Hindlimb muscle (tissue), 1 donor: ENCODE data around the gene PPP1R2. TPM values are rescaled to one million over a fixed set of nuclear protein-coding genes. Genes with fewer than 3 reads are reported as not detected.

Source experiments
- DNase-seq: peaks from one replicate; pipeline ENCODE4 v3.0.0-alpha.2; 2013
- polyA plus RNA-seq: library from polyadenylated mRNA; unstranded; fragments of 120-200 nt; gene quantifications from one replicate; pipeline ENCODE4 v1.2.1, GENCODE V29; 2013; ENCODE audit not compliant: insufficient read length

Gene PPP1R2
- polyA plus RNA-seq, 1 donor: 35.8 TPM

GRCh38 chr3:195565716-195566115 lies 22.6 kb upstream of the PPP1R2 start:
- no peak for DNase-seq

- DNase-seq: no peak
Observed at GRCh38 chr3:195563317-195563716, 20.2 kb upstream of the PPP1R2 start.

- no peak for DNase-seq
Observed at GRCh38 chr3:195559723-195560409, 16.7 kb upstream of the PPP1R2 start.

- no peak for DNase-seq
Observed at GRCh38 chr3:195558602-195559001, 15.5 kb upstream of the PPP1R2 start.

GRCh38 chr3:195557322-195557721 lies 14.2 kb upstream of the PPP1R2 start:
- no peak for DNase-seq

GRCh38 chr3:195556390-195556789 lies 13.3 kb upstream of the PPP1R2 start:
- no peak for DNase-seq

- DNase-seq: no peak
Observed at GRCh38 chr3:195555110-195555509, 12.0 kb upstream of the PPP1R2 start.

GRCh38 chr3:195554458-195554857 lies 11.3 kb upstream of the PPP1R2 start:
- no peak for DNase-seq

- DNase-seq: no peak
Observed at GRCh38 chr3:195553268-195553667, 10.1 kb upstream of the PPP1R2 start.

GRCh38 chr3:195551381-195551978 lies 8.4 kb upstream of the PPP1R2 start:
- DNase-seq: no peak

- no peak for DNase-seq
Observed at GRCh38 chr3:195550723-195551122, 7.6 kb upstream of the PPP1R2 start.

- no peak for DNase-seq
Observed at GRCh38 chr3:195549931-195550519, 6.9 kb upstream of the PPP1R2 start.

GRCh38 chr3:195548987-195549386 lies 5.9 kb upstream of the PPP1R2 start:
- no peak for DNase-seq

GRCh38 chr3:195548501-195548900 lies 5.4 kb upstream of the PPP1R2 start:
- DNase-seq: no peak

GRCh38 chr3:195548006-195548405 lies 4.9 kb upstream of the PPP1R2 start:
- no peak for DNase-seq

- no peak for DNase-seq
Observed at GRCh38 chr3:195546130-195546560, 3.0 kb upstream of the PPP1R2 start.

GRCh38 chr3:195544634-195545033 lies 1.5 kb upstream of the PPP1R2 start:
- no peak for DNase-seq

GRCh38 chr3:195544230-195544536 lies 1.1 kb upstream of the PPP1R2 start:
- DNase-seq: no peak

GRCh38 chr3:195543500-195544229 lies 540 bp upstream of the PPP1R2 start:
- DNase-seq: no peak

- DNase-seq: no peak
Observed at GRCh38 chr3:195542316-195542697, 818 bp downstream of the PPP1R2 start.

- DNase-seq: no peak
Observed at GRCh38 chr3:195540511-195540910, 2.6 kb downstream of the PPP1R2 start.

- DNase-seq: no peak
Observed at GRCh38 chr3:195540027-195540426, 3.1 kb downstream of the PPP1R2 start.

- DNase-seq: no peak
Observed at GRCh38 chr3:195539479-195539878, 3.6 kb downstream of the PPP1R2 start.

- no peak for DNase-seq
Observed at GRCh38 chr3:195537995-195538394, 5.1 kb downstream of the PPP1R2 start.
